ENCODE results near the gene TUBGCP2.

- no peak for TF ChIP-seq EZH2phosphoT487 (conservative IDR thresholded peaks at IDR 0.05; ENCODE audit: low read length)
- TF ChIP-seq CTCF (IDR thresholded peaks at IDR 0.05; ENCODE audit: insufficient read depth, low read length, poor library complexity, severe bottlenecking): no peak
These were observed 48.9 kb upstream of the TUBGCP2 start, which contains the start of gene FUOM for GRCh38 chr10:133357285-133358161.

Data from SU-DHL-6 (cell line).